ENCODE measurements around the gene ADCY1. TPM values are rescaled to one million over a fixed set of nuclear protein-coding genes. Genes with fewer than 3 reads are reported as not detected.

The ADCY1 gene
- total RNA-seq, 1 experiment from 2014 or later: not detected

GRCh38 chr7:45593121-45593541 is 19.0 kb downstream of the ADCY1 start:
- H3K27me3 ChIP-seq (ENCODE audit: low read length): no peaks in the 10 kb centered on the region
- H3K36me3 ChIP-seq (ENCODE audit: insufficient read depth, low read length): no peaks in the 10 kb centered on the region
- no peaks in the 10 kb centered on the region for H3K9me3 ChIP-seq (ENCODE audit: low read length)
- H4K20me1 ChIP-seq (ENCODE audit: insufficient read depth, low read depth, low read length): no peaks in the 10 kb centered on the region
- H3K27ac ChIP-seq (ENCODE audit: low read length): no peak overlapping the region
- H3K9ac ChIP-seq (ENCODE audit: low read length): no peak overlapping the region
- H2AFZ ChIP-seq (ENCODE audit: low read length): no peak overlapping the region
- no peaks in the 10 kb centered on the region for H3K79me2 ChIP-seq (ENCODE audit: low read length)
- H3K9me2 ChIP-seq (replicated peaks; ENCODE audit: insufficient read depth, low read length): no peaks in the 10 kb centered on the region
- DNase-seq: no peak
- H3K4me1 ChIP-seq (ENCODE audit: low read length): no peaks in the 10 kb centered on the region
- no peak overlapping the region for H3K4me3 ChIP-seq (ENCODE audit: low read length)
- no peak overlapping the region for H3K4me2 ChIP-seq (ENCODE audit: low read depth, low read length, poor library complexity, severe bottlenecking)

GRCh38 chr7:45593877-45594276 is 19.7 kb downstream of the ADCY1 start:
- Histone ChIP-seq H2AFZ (ENCODE audit: low read length) (no peak overlapping the region), H3K27ac (ENCODE audit: low read length) (no peak overlapping the region), H3K36me3 (ENCODE audit: insufficient read depth, low read length) (no peaks in the 10 kb centered on the region), H3K9ac (ENCODE audit: low read length) (no peak overlapping the region), H3K9me3 (ENCODE audit: low read length) (no peaks in the 10 kb centered on the region), H3K9me2 (replicated peaks; ENCODE audit: insufficient read depth, low read length) (no peaks in the 10 kb centered on the region), H3K4me3 (ENCODE audit: low read length) (no peak overlapping the region), H3K27me3 (ENCODE audit: low read length) (no peaks in the 10 kb centered on the region), H3K4me1 (ENCODE audit: low read length) (no peaks in the 10 kb centered on the region), H3K4me2 (ENCODE audit: low read depth, low read length, poor library complexity, severe bottlenecking) (no peak overlapping the region), H3K79me2 (ENCODE audit: low read length) (no peaks in the 10 kb centered on the region), H4K20me1 (ENCODE audit: insufficient read depth, low read depth, low read length) (no peaks in the 10 kb centered on the region)
- DNase-seq: no peak

DNA sequence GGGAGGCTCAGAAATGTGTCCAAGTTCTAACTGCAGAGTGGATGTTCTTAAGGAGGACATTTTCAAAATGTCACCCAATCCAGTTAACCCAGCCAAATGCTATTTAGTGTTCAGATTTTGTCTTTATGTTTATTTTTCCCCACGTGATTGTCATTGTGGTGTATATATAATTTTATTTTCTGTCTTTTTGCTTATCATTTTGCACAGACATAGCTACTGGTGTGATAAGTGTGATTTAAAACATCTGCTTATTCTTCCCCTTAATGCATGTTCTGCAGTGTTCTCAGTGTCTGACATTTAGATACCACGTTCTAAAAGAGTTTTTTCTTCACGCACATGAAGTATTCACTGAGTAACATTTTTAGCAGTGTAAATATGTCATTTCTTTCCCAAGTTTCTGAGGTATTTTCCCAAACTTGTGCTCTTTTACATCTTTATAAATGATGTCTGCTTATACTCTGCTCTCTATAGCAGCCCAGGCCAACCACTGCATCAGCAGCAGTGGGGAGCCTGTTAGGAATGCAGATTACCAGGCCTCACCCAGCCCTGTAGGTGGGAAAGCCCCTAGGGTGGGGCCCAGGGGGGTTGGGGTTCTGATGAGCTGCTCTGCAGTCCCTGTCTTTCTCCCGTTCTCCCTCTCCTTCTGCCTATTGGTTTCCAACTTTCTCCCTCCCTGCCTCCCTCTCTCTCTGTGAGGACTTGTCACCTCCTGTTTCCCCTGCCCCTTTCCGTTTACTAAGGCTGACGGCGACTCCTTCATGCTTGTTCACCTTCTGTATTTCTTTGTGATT is 20.8 kb downstream of the ADCY1 start:
- H3K4me2 ChIP-seq (ENCODE audit: low read depth, low read length, poor library complexity, severe bottlenecking): no peak overlapping the region
- no peak overlapping the region for H3K27ac ChIP-seq (ENCODE audit: low read length)
- H3K9me2 ChIP-seq (replicated peaks; ENCODE audit: insufficient read depth, low read length): no peaks in the 10 kb centered on the region
- no peaks in the 10 kb centered on the region for H3K79me2 ChIP-seq (ENCODE audit: low read length)
- H3K36me3 ChIP-seq (ENCODE audit: insufficient read depth, low read length): no peaks in the 10 kb centered on the region
- no peak for DNase-seq
- no peaks in the 10 kb centered on the region for H3K9me3 ChIP-seq (ENCODE audit: low read length)
- H3K9ac ChIP-seq (ENCODE audit: low read length): no peak overlapping the region
- H3K4me3 ChIP-seq (ENCODE audit: low read length): no peak overlapping the region
- H3K4me1 ChIP-seq (ENCODE audit: low read length): no peaks in the 10 kb centered on the region
- no peaks in the 10 kb centered on the region for H4K20me1 ChIP-seq (ENCODE audit: insufficient read depth, low read depth, low read length)
- no peaks in the 10 kb centered on the region for H3K27me3 ChIP-seq (ENCODE audit: low read length)
- no peak overlapping the region for H2AFZ ChIP-seq (ENCODE audit: low read length)

- H4K20me1 ChIP-seq (ENCODE audit: insufficient read depth, low read depth, low read length): no peaks in the 10 kb centered on the region
- H3K27me3 ChIP-seq (ENCODE audit: low read length): no peaks in the 10 kb centered on the region
- H3K4me1 ChIP-seq (ENCODE audit: low read length): no peaks in the 10 kb centered on the region
- H3K4me2 ChIP-seq (ENCODE audit: low read depth, low read length, poor library complexity, severe bottlenecking): no peak overlapping the region
- DNase-seq: no peak
- no peaks in the 10 kb centered on the region for H3K36me3 ChIP-seq (ENCODE audit: insufficient read depth, low read length)
- no peak overlapping the region for H3K27ac ChIP-seq (ENCODE audit: low read length)
- no peak overlapping the region for H2AFZ ChIP-seq (ENCODE audit: low read length)
- no peaks in the 10 kb centered on the region for H3K9me2 ChIP-seq (replicated peaks; ENCODE audit: insufficient read depth, low read length)
- H3K79me2 ChIP-seq (ENCODE audit: low read length): no peaks in the 10 kb centered on the region
- no peak overlapping the region for H3K9ac ChIP-seq (ENCODE audit: low read length)
- H3K4me3 ChIP-seq (ENCODE audit: low read length): no peak overlapping the region
- no peaks in the 10 kb centered on the region for H3K9me3 ChIP-seq (ENCODE audit: low read length)
Observed at GRCh38 chr7:45595809-45596664, 21.9 kb downstream of the ADCY1 start.

- H2AFZ ChIP-seq (ENCODE audit: low read length): no peak overlapping the region
- H3K4me2 ChIP-seq (ENCODE audit: low read depth, low read length, poor library complexity, severe bottlenecking): no peak overlapping the region
- H3K27me3 ChIP-seq (ENCODE audit: low read length): no peaks in the 10 kb centered on the region
- H3K9me2 ChIP-seq (replicated peaks; ENCODE audit: insufficient read depth, low read length): no peaks in the 10 kb centered on the region
- no peak for DNase-seq
- no peak overlapping the region for H3K4me3 ChIP-seq (ENCODE audit: low read length)
- no peaks in the 10 kb centered on the region for H3K79me2 ChIP-seq (ENCODE audit: low read length)
- no peaks in the 10 kb centered on the region for H4K20me1 ChIP-seq (ENCODE audit: insufficient read depth, low read depth, low read length)
- H3K9ac ChIP-seq (ENCODE audit: low read length): no peak overlapping the region
- no peaks in the 10 kb centered on the region for H3K36me3 ChIP-seq (ENCODE audit: insufficient read depth, low read length)
- H3K9me3 ChIP-seq (ENCODE audit: low read length): no peaks in the 10 kb centered on the region
- no peaks in the 10 kb centered on the region for H3K4me1 ChIP-seq (ENCODE audit: low read length)
- H3K27ac ChIP-seq (ENCODE audit: low read length): no peak overlapping the region
Observed at GRCh38 chr7:45596665-45597095, 22.5 kb downstream of the ADCY1 start.

DNA sequence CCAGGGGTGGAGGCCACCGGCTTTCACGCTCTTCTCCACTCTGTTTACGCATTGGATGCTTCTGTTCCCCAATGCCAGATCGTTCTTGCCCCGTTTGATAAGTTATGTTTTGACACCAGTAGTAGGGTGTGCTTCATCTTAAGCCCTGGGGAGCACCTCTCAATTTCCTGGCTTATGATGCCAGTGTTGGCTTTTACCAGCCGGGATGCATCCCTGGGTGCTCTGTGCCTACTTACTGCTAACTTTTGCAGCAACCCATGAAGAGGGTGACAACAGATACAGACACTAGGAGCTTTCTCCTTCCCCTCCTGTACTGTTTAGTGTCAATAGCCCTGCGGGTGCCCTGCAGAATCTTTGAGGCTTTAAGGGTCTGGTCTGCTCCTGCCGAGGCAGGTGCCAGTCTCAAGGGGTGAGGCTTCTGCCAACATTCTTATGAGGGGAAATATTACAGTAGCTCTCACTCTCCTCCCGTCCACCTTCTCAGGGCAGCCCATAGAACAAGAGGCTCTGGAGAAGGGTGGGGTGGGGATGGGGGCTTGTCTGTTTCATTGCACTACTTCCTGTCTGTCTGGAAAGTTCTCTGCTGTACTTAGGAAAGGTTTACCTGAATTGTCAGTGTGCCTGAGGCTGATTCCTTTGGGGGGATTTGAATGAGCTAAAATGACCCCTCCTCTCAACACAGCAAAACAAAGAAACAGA is 23.3 kb downstream of the ADCY1 start:
- no peak overlapping the region for H3K4me2 ChIP-seq (ENCODE audit: low read depth, low read length, poor library complexity, severe bottlenecking)
- no peak overlapping the region for H3K4me3 ChIP-seq (ENCODE audit: low read length)
- H3K4me1 ChIP-seq (ENCODE audit: low read length): no peaks in the 10 kb centered on the region
- no peaks in the 10 kb centered on the region for H3K36me3 ChIP-seq (ENCODE audit: insufficient read depth, low read length)
- H3K79me2 ChIP-seq (ENCODE audit: low read length): no peaks in the 10 kb centered on the region
- H2AFZ ChIP-seq (ENCODE audit: low read length): no peak overlapping the region
- DNase-seq: no peak
- no peaks in the 10 kb centered on the region for H3K27me3 ChIP-seq (ENCODE audit: low read length)
- H3K9me3 ChIP-seq (ENCODE audit: low read length): no peaks in the 10 kb centered on the region
- no peak overlapping the region for H3K9ac ChIP-seq (ENCODE audit: low read length)
- no peaks in the 10 kb centered on the region for H3K9me2 ChIP-seq (replicated peaks; ENCODE audit: insufficient read depth, low read length)
- H3K27ac ChIP-seq (ENCODE audit: low read length): no peak overlapping the region
- no peaks in the 10 kb centered on the region for H4K20me1 ChIP-seq (ENCODE audit: insufficient read depth, low read depth, low read length)

GRCh38 chr7:45598886-45599520 is 24.8 kb downstream of the ADCY1 start:
- H3K4me3 ChIP-seq (ENCODE audit: low read length): no peak overlapping the region
- H3K9me2 ChIP-seq (replicated peaks; ENCODE audit: insufficient read depth, low read length): no peaks in the 10 kb centered on the region
- H4K20me1 ChIP-seq (ENCODE audit: insufficient read depth, low read depth, low read length): no peaks in the 10 kb centered on the region
- H3K27ac ChIP-seq (ENCODE audit: low read length): no peak overlapping the region
- H3K4me1 ChIP-seq (ENCODE audit: low read length): no peaks in the 10 kb centered on the region
- H3K79me2 ChIP-seq (ENCODE audit: low read length): no peaks in the 10 kb centered on the region
- H2AFZ ChIP-seq (ENCODE audit: low read length): no peak overlapping the region
- H3K9ac ChIP-seq (ENCODE audit: low read length): no peak overlapping the region
- H3K27me3 ChIP-seq (ENCODE audit: low read length): no peaks in the 10 kb centered on the region
- no peak for DNase-seq
- H3K4me2 ChIP-seq (ENCODE audit: low read depth, low read length, poor library complexity, severe bottlenecking): no peak overlapping the region
- H3K36me3 ChIP-seq (ENCODE audit: insufficient read depth, low read length): no peaks in the 10 kb centered on the region
- no peaks in the 10 kb centered on the region for H3K9me3 ChIP-seq (ENCODE audit: low read length)

Data from Karpas-422 (cell line).